ENCODE measurements around the gene CDH6.

GRCh38 chr5:31334061-31334860, 140.8 kb downstream of the CDH6 start:
- TF ChIP-seq POLR2A (IDR thresholded peaks at IDR 0.05; ENCODE audit: extremely low read depth, insufficient read length): no peak
- TF ChIP-seq CTCF (IDR thresholded peaks at IDR 0.05; ENCODE audit: low read depth, low read length): no peak
- TF ChIP-seq MAX (IDR thresholded peaks at IDR 0.05; ENCODE audit: low read depth, low read length): no peak

Data from NB4 (cell line).